ENCODE results near the gene CPM.
"Not testable (repeated sequence)": the region's sequence is repeated elsewhere in the genome, so short reads cannot be mapped to it uniquely, and the experiment has no call there.

CPM gene

GRCh38 chr12:68828672-68829068 is 104.3 kb downstream of the CPM start:
- no peak for DNase-seq (ENCODE audit: low spot score)
- FAIRE-seq, result no peak

- DNase-seq (ENCODE audit: low spot score) (no peak), FAIRE-seq (no peak)
Observed at GRCh38 chr12:68827895-68828671, 104.9 kb downstream of the CPM start.

GRCh38 chr12:68825569-68826217 is 107.3 kb downstream of the CPM start:
- FAIRE-seq (no peak), DNase-seq (ENCODE audit: low spot score) (no peak)

- no peak for FAIRE-seq
Observed at GRCh38 chr12:68824597-68825250, 108.2 kb downstream of the CPM start.

GRCh38 chr12:68824131-68824530 is 108.8 kb downstream of the CPM start:
- DNase-seq (ENCODE audit: low spot score) (no peak), FAIRE-seq (no peak)

More at GRCh38 chr12:68824597-68825250, 108.2 kb downstream of the CPM start:
- no peak for DNase-seq (ENCODE audit: low spot score)

DNA sequence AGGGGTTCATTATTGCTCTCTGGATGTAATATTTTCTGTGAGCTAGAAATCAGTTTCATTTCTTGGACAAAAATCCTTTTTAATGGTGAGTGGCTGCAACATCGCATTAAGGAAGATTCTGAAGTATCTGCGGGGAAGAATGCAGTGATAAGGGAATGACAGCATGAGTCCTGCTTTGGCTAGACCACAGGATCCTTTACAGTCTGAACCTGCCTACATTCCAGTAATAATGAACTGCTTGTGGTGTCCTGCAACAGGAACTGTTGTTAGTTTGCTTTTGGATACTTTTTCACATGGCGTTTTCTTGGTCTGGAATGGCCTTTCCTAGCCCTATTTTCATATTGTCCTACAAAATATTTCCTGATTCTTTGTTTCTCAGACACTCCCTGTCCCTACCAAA is 109.3 kb downstream of the CPM start:
- DNase-seq (ENCODE audit: low spot score) (no peak), FAIRE-seq (no peak)

GRCh38 chr12:68821357-68822188 is 111.4 kb downstream of the CPM start:
- no peak for DNase-seq (ENCODE audit: low spot score)
- FAIRE-seq, result no peak

GRCh38 chr12:68819481-68819880 is 113.5 kb downstream of the CPM start:
- not testable (repeated sequence) for FAIRE-seq; DNase-seq (ENCODE audit: low spot score)

- DNase-seq (ENCODE audit: low spot score), result no peak
- FAIRE-seq, result no peak
Observed at GRCh38 chr12:68815928-68816800, 116.8 kb downstream of the CPM start.

GRCh38 chr12:68815232-68815927 is 117.6 kb downstream of the CPM start:
- DNase-seq (ENCODE audit: low spot score) (no peak), FAIRE-seq (no peak)

DNA sequence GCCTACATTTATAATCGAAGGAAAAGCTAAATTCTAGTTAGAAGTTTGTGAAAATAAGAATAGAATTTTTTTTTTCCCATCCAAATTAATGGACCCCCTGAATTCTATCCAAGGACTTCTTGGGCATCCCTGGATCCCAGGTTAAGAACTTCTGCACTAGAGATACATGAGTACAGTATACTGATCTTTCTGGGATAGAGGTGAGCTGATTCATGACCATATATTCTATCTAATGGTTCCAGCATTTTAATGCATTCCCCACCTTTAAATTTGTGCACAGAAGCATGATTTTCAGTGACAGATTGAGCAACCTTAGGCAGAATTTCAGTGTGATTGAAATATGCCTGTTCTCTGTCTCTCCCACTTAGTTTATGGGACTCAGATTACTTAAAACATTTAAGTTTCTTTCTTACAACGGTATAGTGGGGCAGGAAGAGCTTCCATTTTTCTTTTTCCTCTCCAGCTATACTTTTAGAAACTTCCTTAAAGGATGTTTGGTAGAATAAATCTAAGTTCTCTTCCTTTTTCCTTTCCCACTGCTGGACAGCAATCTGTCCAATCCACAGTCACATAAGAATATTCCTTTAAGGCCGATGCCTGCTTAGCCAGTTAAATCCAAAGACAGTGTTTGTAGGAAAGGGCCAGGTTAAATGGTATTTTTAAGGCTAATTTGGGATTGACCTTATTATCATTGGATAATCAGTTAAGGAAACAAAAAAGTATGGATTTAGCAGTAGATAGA is 118.3 kb downstream of the CPM start:
- no peak for DNase-seq (ENCODE audit: low spot score)
- FAIRE-seq, result no peak

GRCh38 chr12:68813242-68813593 is 119.8 kb downstream of the CPM start:
- FAIRE-seq, result no peak

GRCh38 chr12:68812553-68813241 is 120.3 kb downstream of the CPM start:
- FAIRE-seq, result no peak
- no peak for DNase-seq (ENCODE audit: low spot score)

More at GRCh38 chr12:68813242-68813593, 119.8 kb downstream of the CPM start:
- no peak for DNase-seq (ENCODE audit: low spot score)

GRCh38 chr12:68811573-68811972 is 121.4 kb downstream of the CPM start:
- FAIRE-seq; DNase-seq (ENCODE audit: low spot score): not testable (repeated sequence)

DNA sequence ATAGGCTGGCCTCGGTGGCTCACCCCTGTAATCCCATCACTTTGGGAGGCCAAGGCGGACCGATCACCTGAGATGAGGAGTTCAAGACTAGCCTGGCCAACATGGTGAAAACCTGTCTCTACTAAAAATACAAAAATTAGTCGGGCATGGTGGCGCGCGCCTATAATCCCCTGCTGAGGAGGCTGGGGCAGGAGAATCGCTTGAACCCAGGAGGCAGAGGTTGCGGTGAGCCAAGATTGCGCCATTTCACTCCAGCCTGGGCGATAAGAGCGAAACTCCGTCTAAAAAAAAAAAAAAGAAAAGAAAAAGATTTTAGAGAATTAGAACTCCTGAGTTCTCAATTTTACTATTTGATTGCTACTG is 123.0 kb downstream of the CPM start:
- not testable (repeated sequence) for DNase-seq (ENCODE audit: low spot score); FAIRE-seq

DNA sequence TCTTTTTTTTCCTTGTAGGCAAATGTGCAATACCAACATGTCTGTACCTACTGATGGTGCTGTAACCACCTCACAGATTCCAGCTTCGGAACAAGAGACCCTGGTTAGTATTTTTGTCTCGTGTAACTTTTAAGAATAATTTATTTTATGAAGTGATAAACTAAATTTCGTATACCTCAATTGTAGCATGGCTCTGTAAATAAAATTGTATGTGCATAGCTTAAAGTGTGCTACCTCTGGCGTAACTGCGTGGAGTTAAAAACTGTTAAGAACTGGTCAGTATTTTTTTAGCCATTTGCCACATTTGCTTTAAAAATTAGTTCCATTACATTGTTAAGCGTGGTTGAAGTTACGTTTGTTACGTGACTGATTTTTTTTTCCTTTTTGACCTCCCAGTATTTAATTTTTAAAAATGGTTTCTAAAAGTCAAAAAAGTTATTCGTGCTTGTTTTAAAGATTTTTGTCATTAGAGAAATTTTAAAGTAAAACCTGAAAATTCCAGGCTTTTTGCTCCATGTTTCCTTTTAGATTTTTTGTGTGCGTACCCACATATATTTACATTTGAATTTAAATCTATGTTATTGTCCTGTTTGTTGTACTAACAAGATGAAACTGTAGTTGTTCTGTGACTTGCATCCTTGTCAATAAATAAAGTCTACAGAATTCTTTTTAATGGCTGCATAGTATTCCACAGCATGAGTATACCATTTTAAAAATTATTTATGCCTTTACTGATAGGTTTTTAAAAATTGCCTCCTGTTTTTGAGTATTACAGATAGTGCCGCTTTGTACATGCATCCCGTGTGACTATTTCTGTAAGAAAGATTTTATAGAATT is 123.6 kb downstream of the CPM start:
- DNase-seq (ENCODE audit: low spot score), result no peak
- FAIRE-seq, result no peak

DNA sequence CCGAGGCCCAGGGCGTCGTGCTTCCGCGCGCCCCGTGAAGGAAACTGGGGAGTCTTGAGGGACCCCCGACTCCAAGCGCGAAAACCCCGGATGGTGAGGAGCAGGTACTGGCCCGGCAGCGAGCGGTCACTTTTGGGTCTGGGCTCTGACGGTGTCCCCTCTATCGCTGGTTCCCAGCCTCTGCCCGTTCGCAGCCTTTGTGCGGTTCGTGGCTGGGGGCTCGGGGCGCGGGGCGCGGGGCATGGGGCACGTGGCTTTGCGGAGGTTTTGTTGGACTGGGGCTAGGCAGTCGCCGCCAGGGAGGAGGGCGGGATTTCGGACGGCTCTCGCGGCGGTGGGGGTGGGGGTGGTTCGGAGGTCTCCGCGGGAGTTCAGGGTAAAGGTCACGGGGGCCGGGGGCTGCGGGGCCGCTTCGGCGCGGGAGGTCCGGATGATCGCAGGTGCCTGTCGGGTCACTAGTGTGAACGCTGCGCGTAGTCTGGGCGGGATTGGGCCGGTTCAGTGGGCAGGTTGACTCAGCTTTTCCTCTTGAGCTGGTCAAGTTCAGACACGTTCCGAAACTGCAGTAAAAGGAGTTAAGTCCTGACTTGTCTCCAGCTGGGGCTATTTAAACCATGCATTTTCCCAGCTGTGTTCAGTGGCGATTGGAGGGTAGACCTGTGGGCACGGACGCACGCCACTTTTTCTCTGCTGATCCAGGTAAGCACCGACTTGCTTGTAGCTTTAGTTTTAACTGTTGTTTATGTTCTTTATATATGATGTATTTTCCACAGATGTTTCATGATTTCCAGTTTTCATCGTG is 124.4 kb downstream of the CPM start:
- no peak for FAIRE-seq
- DNase-seq (ENCODE audit: low spot score), result peak; percentile 78
